Inflammatory macrophage (primary cell): ENCODE measurements around the gene MAN2B1.

ENCODE experiments used
- DNase-seq, 2 donors: peaks; one replicate each; pipeline ENCODE4 v3.0.0-alpha.2; 2020 to 2022

MAN2B1 gene

GRCh38 chr19:12610540-12611360 is 55.8 kb downstream of the MAN2B1 start, which contains the start of the genes ZNF490 and ZNF791:
TSS of gene ZNF490 (minus strand) at chr19:12610813. CDS start at chr19:12610680, 133 bp downstream.
TSS of gene ZNF791 (plus strand) at chr19:12610920. CDS start at chr19:12611080, 160 bp downstream.
- peak; percentile 98 to 99 for DNase-seq

GRCh38 chr19:12607631-12608030 is 58.9 kb downstream of the MAN2B1 start:
- peak; percentile 24 to 36 for DNase-seq

GRCh38 chr19:12606796-12607195 is 59.7 kb downstream of the MAN2B1 start:
- DNase-seq = no peak

DNA sequence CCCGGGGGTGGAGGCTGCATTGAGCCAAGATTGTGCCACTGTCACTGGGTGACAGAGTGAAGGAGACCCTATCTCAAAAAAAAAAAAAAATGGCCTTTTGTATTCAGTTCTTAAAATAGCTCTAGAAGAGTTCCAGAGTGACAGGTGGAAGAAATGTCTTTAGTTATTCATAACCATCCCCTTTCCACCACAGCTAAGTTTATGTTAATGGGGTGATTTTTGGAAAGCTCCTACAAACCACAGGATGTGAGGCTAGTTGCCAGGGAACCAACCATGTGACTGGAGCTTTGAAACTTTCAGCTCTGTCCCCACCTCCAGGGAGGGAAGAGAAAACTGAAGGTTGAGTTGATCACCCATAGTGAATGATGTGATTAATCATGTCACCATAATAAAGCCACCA is 62.8 kb downstream of the MAN2B1 start:
- no peak for DNase-seq

DNA sequence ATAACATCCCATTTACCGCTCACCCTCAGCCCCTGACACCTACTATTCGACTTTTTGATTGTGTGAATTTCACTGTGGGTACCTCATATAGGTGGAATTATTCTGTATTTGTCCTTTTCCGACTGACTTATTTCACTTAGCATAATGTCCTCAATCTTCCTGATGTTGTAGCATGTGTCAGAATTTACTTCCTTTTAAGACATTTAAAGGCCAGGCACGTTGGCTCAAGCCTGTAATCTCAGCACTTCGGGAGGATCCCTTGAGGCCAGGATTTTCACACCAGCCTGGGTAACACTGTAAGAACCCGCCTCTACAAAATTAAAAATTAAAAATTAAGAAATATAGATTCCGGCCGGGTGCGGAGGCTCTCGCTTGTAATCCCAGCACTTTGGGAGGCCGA is 68.9 kb downstream of the MAN2B1 start:
- no peak for DNase-seq

- no peak for DNase-seq
Measured at GRCh38 chr19:12596927-12597548, 69.5 kb downstream of the MAN2B1 start.
